Endothelial cell of umbilical vein (primary cell): ENCODE data around the gene TFB2M. TPM values are rescaled to one million over a fixed set of nuclear protein-coding genes. Genes with fewer than 3 reads are reported as not detected.

Experiments
- BruUV-seq: library from RNA; stranded (reverse); fragments of 400-500 nt; replicated peaks from 2 replicates; lab custom pipeline; 2021; lab: Mats Ljungman, UMichigan
- CTCF ChIA-PET: fragments of 300-600, 350-600 bp; sonication (Branson Sonifier 250); formaldehyde crosslinking; loops from one replicate; lab custom pipeline; 2021; ENCODE audit warnings: antibody characterized with exemption, inconsistent platforms; lab: Charles Lee
- POLR2A ChIA-PET: fragments of 300-600, 350-600 bp; sonication (Branson Sonifier 250); formaldehyde crosslinking; loops from one replicate; lab custom pipeline; 2021; ENCODE audit warnings: antibody characterized with exemption, inconsistent platforms; lab: Charles Lee
- DNase-seq: peaks from one replicate; pipeline ENCODE4 v3.0.0-alpha.2; 2011; ENCODE audit warnings: low read depth, low spot score
- FAIRE-seq: peaks from 2 replicates; lab custom pipeline; 2011; peaks lifted over from hg19 to GRCh38; lab: Jason Lieb, UNC
- H2AFZ ChIP-seq: 2 replicates; pipeline ENCODE4 v1.6.0; 2012; ENCODE audit warnings: low read depth, low read length, control low read depth, inconsistent platforms
- H3K27ac ChIP-seq: 2 replicates; pipeline ENCODE4 v1.5.1; 2011; ENCODE audit warnings: low read depth, mild to moderate bottlenecking, control low read depth, low read length, moderate library complexity; ENCODE audit not compliant: insufficient read depth
- H3K27me3 ChIP-seq, 2 experiments: 2 replicates each; pipeline versions ENCODE4 v1.6.0 to v1.6.1; 2011; ENCODE audit warnings: low read length in 2 of 2, mixed read lengths in 1 of 2; ENCODE audit not compliant: control insufficient read depth in 2 of 2, insufficient read depth in 2 of 2
- H3K36me3 ChIP-seq, 2 experiments: 2 replicates in 1 of 2; 3 replicates in 1 of 2; pipeline ENCODE4 v1.5.1; 2011; ENCODE audit warnings: low read length in 2 of 2, mild to moderate bottlenecking in 1 of 2, moderate library complexity in 1 of 2; ENCODE audit not compliant: control insufficient read depth in 2 of 2, insufficient read depth in 2 of 2; ENCODE audit errors: extremely low read depth in 1 of 2
- H3K4me1 ChIP-seq: 3 replicates; pipeline ENCODE4 v1.5.1; 2011; ENCODE audit warnings: mild to moderate bottlenecking, low read length; ENCODE audit not compliant: control insufficient read depth, insufficient read depth; ENCODE audit errors: extremely low read depth
- H3K4me2 ChIP-seq: 2 replicates; pipeline ENCODE4 v1.6.1; 2011; ENCODE audit warnings: low read length, control low read depth, mixed read lengths; ENCODE audit not compliant: insufficient read depth
- H3K4me3 ChIP-seq, 3 experiments: fragments of 200-600 bp in 1 of 3; sonication (generic), shearing (Covaris generic) in 1 of 3; replicated peaks in 1 of 3; 2 replicates each; pipeline ENCODE4 v1.5.1; 2011 to 2016; ENCODE audit warnings: control low read depth in 3 of 3, low read length in 3 of 3, mild to moderate bottlenecking in 2 of 3, inconsistent platforms in 1 of 3, low read depth in 1 of 3, moderate library complexity in 1 of 3; ENCODE audit not compliant: insufficient read depth in 1 of 3
- H3K79me2 ChIP-seq: 2 replicates; pipeline ENCODE4 v1.6.0; 2012; ENCODE audit warnings: low read length, inconsistent platforms; ENCODE audit not compliant: control insufficient read depth, insufficient read depth
- H3K9ac ChIP-seq: replicated peaks from 2 replicates; pipeline ENCODE3; 2011; ENCODE audit warnings: low read length, control low read depth; ENCODE audit not compliant: insufficient read depth; ENCODE audit errors: extremely low read depth
- H3K9me1 ChIP-seq: replicated peaks from 3 replicates; pipeline ENCODE4 v1.6.0; 2011; ENCODE audit warnings: mild to moderate bottlenecking, low read length; ENCODE audit not compliant: control insufficient read depth, insufficient read depth; ENCODE audit errors: extremely low read depth
- H3K9me3 ChIP-seq: replicated peaks from 2 replicates; pipeline ENCODE4 v1.5.1; 2012; ENCODE audit warnings: low read length, inconsistent platforms; ENCODE audit not compliant: control insufficient read depth, insufficient read depth
- H4K20me1 ChIP-seq: replicated peaks from 2 replicates; pipeline ENCODE3; 2011; ENCODE audit warnings: mild to moderate bottlenecking, low read length; ENCODE audit not compliant: control insufficient read depth, insufficient read depth; ENCODE audit errors: extremely low read depth
- EZH2 ChIP-seq: IDR thresholded peaks from 2 replicates; pipeline ENCODE4 v1.6.1; 2012; ENCODE audit warnings: borderline replicate concordance, low read depth, mild to moderate bottlenecking, moderate library complexity, low read length, inconsistent platforms; ENCODE audit not compliant: severe bottlenecking
- FOS ChIP-seq: IDR thresholded peaks from 2 replicates; pipeline ENCODE4 v1.6.1; 2011; ENCODE audit warnings: mild to moderate bottlenecking, low read length, moderate library complexity, borderline replicate concordance; ENCODE audit not compliant: insufficient read depth
- GATA2 ChIP-seq: IDR thresholded peaks from 2 replicates; pipeline ENCODE4 v1.7.0; 2011; ENCODE audit warnings: low read depth, mild to moderate bottlenecking, moderate library complexity, mixed read lengths, low read length; ENCODE audit not compliant: insufficient read length, insufficient read depth
- JUN ChIP-seq: IDR thresholded peaks from 2 replicates; pipeline ENCODE4 v1.6.1; 2011; ENCODE audit warnings: borderline replicate concordance, low read depth; ENCODE audit not compliant: insufficient read length, insufficient read depth
- MYC ChIP-seq: IDR thresholded peaks from one replicate; pipeline ENCODE4 v1.6.1; 2011; ENCODE audit warnings: mild to moderate bottlenecking, low read depth, low read length
- POLR2A ChIP-seq: IDR thresholded peaks from 2 replicates; pipeline ENCODE4 v1.6.1; 2012; ENCODE audit warnings: low read depth, mild to moderate bottlenecking, control low read depth, low read length
- POLR2AphosphoS5 ChIP-seq: IDR thresholded peaks from 2 replicates; pipeline ENCODE4 v1.6.1; 2012; ENCODE audit warnings: low read depth, mild to moderate bottlenecking, control low read depth, low read length, moderate library complexity; ENCODE audit not compliant: insufficient read depth
- dilution Hi-C: fragments of 300-500 bp; cut with MboI; formaldehyde crosslinking; loops from one replicate; pipeline ENCODE4 v1.15.0; 2019; ENCODE audit warnings: low sequenced_read_pairs; ENCODE audit not compliant: extremely low pct_ligation_motif_present
- intact Hi-C: fragments of 100-400 bp; cut with micrococcal nuclease; formaldehyde crosslinking; loops from one replicate; pipeline ENCODE4 v1.10.0; 2022
- polyA plus RNA-seq, 4 experiments: library from polyadenylated mRNA; depleted of rRNA in 3 of 4; stranded (reverse) in 3 of 4; unstranded in 1 of 4; fragments of >200 nt; gene quantifications; 2 replicates each; pipeline versions ENCODE4 v1.2.1 to v1.2.3, GENCODE V29; 2011 to 2012; ENCODE audit warnings: missing spikeins in 1 of 4
- total RNA-seq: library from RNA; stranded (reverse); gene quantifications from 2 replicates; pipeline ENCODE4 v1.2.3, GENCODE V29; 2021
- TF ChIP-seq, protein P1 (sequence below): IDR thresholded peaks from 2 replicates; pipeline ENCODE4 v1.6.1; 2011; ENCODE audit not compliant: insufficient read depth, insufficient read length
- TF ChIP-seq, protein P2 (sequence below), 2 donors: IDR thresholded peaks; 1 replicate in 1 of 2; 2 replicates in 1 of 2; pipeline ENCODE4 v1.5.1; 2011; ENCODE audit warnings: low read length in 2 of 2, mild to moderate bottlenecking in 2 of 2, moderate library complexity in 2 of 2, control low read depth in 1 of 2, inconsistent platforms in 1 of 2, low read depth in 1 of 2; ENCODE audit not compliant: insufficient read depth in 1 of 2; ENCODE audit errors: extremely low read depth in 1 of 2

Gene TFB2M
- total and polyA plus RNA-seq, 2 donors (not counting 3 experiments of a cell fraction or from before 2014, with no cell fraction given): 8.4 to 14.8 TPM

DNA sequence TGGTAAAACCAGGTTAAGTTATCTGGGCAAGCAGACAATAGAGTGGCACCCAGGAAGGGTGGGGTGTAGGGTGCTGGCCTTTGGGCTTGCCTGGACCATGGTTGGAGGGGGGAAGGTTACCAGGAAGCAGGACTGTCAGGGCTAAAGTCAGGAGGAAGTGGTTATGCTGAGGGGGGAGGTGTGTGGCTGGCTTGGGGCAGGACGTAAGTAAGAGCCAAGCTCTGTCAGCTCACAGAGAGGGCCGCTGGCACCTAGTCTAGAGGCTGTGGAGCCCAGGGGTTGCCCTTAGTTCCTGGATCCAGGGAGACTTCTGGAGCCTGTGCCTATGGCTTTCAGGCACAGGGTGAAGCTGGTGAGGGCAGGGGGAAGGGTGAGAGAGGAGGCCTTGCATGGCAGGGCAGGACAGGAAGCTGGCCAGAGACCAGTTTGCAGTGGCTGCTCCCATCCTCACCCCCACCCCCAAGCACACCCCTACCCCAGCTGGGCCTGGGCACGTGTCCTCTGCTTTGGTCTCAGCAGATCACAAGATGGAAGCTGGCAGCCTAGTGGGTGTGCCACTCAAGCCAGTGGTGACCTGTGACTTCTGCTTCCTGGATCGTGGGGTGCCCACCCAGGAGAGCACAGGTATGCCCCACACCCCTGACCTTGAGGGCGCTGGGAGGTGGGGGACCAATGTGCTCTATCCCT lies 38.5 kb downstream of the TFB2M start:
- no peak overlapping the region for H3K4me3 ChIP-seq
- H3K27ac ChIP-seq: no peak overlapping the region
- H3K9me1 ChIP-seq: no peaks in the 10 kb centered on the region
- CTCF ChIA-PET: no interaction called here
- no peaks in the 10 kb centered on the region for H4K20me1 ChIP-seq
- BruUV-seq: no TSS peak
- TF ChIP-seq, protein P1, sequence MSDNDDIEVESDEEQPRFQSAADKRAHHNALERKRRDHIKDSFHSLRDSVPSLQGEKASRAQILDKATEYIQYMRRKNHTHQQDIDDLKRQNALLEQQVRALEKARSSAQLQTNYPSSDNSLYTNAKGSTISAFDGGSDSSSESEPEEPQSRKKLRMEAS: no peak
- TF ChIP-seq, protein P2, sequence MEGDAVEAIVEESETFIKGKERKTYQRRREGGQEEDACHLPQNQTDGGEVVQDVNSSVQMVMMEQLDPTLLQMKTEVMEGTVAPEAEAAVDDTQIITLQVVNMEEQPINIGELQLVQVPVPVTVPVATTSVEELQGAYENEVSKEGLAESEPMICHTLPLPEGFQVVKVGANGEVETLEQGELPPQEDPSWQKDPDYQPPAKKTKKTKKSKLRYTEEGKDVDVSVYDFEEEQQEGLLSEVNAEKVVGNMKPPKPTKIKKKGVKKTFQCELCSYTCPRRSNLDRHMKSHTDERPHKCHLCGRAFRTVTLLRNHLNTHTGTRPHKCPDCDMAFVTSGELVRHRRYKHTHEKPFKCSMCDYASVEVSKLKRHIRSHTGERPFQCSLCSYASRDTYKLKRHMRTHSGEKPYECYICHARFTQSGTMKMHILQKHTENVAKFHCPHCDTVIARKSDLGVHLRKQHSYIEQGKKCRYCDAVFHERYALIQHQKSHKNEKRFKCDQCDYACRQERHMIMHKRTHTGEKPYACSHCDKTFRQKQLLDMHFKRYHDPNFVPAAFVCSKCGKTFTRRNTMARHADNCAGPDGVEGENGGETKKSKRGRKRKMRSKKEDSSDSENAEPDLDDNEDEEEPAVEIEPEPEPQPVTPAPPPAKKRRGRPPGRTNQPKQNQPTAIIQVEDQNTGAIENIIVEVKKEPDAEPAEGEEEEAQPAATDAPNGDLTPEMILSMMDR (IDR thresholded peaks at IDR 0.05; ENCODE audit: extremely low read depth in 1 of 2, insufficient read depth in 1 of 2, low read depth in 1 of 2, low read length in 2 of 2): no peak
- TF ChIP-seq JUN: no peak
- no peak for TF ChIP-seq POLR2AphosphoS5
- no peak for TF ChIP-seq POLR2A
- no peak for TF ChIP-seq EZH2
- TF ChIP-seq FOS: no peak
- no peak for TF ChIP-seq MYC
- TF ChIP-seq GATA2: no peak
- no peaks in the 10 kb centered on the region for H3K9me3 ChIP-seq
- intact Hi-C loops: no loop called here
- POLR2A ChIA-PET: no interaction called here
- DNase-seq (no peak), FAIRE-seq (no peak)
- no peaks in the 10 kb centered on the region for H3K36me3 ChIP-seq
- no peak overlapping the region for H3K9ac ChIP-seq
- peaks cover 0 to 2% of the 10 kb centered on the region in 2 experiments for H3K27me3 ChIP-seq
- H2AFZ ChIP-seq: no peak overlapping the region
- no peak overlapping the region for H3K4me2 ChIP-seq
- H3K4me1 ChIP-seq: no peaks in the 10 kb centered on the region
- dilution Hi-C loops: no loop called here
- no peaks in the 10 kb centered on the region for H3K79me2 ChIP-seq
